ENCODE measurements around the gene KLHL3. TPM values are rescaled to one million over a fixed set of nuclear protein-coding genes. Genes with fewer than 3 reads are reported as not detected.

Gene KLHL3
- total and polyA plus RNA-seq, 12 donors: 12.4 to 37.4 (median 23.7) TPM

DNA sequence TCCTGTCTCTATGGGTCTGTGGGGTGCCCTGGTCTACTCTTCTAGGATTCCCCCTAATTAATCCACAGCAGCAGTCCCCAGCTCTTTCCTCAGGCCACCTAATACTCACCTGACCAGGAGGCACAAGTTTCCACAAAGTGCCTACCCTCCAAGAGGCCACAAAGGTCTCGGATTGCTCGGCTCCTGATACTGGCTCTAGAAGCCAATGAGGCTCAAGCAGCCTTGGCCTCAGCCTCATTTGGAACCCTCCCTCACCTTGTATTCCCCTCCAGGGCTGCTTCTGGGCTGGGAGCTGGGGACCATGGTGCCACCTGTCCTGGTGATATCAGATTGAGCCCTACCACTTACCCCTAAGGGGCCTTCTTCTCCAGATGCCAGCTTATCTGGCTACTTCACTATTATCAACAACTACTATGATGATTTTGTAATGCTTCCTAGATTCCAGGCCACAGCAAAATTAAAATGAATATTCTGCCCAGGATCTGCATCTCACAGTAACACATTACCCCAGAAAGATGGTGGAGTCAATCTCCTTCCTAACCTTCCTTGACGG is 133.1 kb downstream of the KLHL3 start:
- intact Hi-C loops (cut with DNase I): loop anchor here in 4 of 10 donors (5.0 to 10.0 kb wide), 4 partner anchors 258 to 288 kb away; no protein-coding TSS in a partner anchor
- Histone ChIP-seq H3K27ac (no peak overlapping the region), H3K27me3 (peaks cover 0 to 55% (median 8%) of the 10 kb centered on the region in 7 donors), H3K36me3 (no peaks in the 10 kb centered on the region), H3K4me1 (no peaks in the 10 kb centered on the region), H3K9me3 (no peaks in the 10 kb centered on the region), H3K4me3 (no peak overlapping the region)
- 93 to 95% methylated on average over 3 of the region's 3 CpGs for WGBS, 2 donors
- ATAC-seq (no peak), DNase-seq (no peak)
- TF ChIP-seq, protein P1, sequence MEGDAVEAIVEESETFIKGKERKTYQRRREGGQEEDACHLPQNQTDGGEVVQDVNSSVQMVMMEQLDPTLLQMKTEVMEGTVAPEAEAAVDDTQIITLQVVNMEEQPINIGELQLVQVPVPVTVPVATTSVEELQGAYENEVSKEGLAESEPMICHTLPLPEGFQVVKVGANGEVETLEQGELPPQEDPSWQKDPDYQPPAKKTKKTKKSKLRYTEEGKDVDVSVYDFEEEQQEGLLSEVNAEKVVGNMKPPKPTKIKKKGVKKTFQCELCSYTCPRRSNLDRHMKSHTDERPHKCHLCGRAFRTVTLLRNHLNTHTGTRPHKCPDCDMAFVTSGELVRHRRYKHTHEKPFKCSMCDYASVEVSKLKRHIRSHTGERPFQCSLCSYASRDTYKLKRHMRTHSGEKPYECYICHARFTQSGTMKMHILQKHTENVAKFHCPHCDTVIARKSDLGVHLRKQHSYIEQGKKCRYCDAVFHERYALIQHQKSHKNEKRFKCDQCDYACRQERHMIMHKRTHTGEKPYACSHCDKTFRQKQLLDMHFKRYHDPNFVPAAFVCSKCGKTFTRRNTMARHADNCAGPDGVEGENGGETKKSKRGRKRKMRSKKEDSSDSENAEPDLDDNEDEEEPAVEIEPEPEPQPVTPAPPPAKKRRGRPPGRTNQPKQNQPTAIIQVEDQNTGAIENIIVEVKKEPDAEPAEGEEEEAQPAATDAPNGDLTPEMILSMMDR (IDR thresholded peaks at IDR 0.05): no peak

DNA sequence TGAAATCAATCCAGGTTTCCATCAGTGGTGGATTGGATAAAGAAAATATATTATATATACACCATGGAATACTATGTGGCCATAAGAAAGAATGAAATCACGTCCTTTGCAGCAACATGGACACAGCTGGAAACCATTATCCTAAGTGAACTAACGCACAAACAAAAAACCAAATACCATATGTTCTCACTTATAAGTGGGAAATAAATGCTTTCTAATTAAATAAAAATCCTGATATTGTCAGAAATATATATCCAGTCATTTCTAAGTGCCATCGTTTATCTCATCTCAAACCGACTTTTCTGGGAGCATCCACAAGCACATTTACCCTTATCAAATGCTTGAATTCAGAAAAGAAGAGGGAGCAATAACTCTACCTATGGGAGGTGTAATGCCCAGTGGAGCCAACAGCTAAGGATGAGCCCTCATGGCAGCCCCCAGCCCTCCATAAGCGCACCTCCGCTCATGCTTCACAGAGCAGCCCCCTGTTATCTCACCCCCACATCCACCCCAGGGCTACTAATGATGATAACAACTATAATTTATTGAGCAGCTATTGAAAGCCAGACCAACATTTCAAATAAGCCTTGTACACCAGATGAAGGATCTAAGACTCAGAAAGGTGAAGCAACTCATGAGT is 135.0 kb downstream of the KLHL3 start:
- ATAC-seq (no peak), DNase-seq (no peak)
- intact Hi-C loops (cut with DNase I): loop anchor here in 4 of 10 donors (5.0 to 10.0 kb wide), 4 partner anchors 256 to 286 kb away; no protein-coding TSS in a partner anchor
- no peak overlapping the region for H3K4me3 ChIP-seq
- 87 to 90% methylated on average over 6 of the region's 6 CpGs for WGBS, 2 donors
- H3K9me3 ChIP-seq: no peaks in the 10 kb centered on the region
- TF ChIP-seq, protein P1 (IDR thresholded peaks at IDR 0.05): no peak
- H3K27ac ChIP-seq: no peak overlapping the region
- no peaks in the 10 kb centered on the region for H3K36me3 ChIP-seq
- peaks cover 0 to 37% (median 8%) of the 10 kb centered on the region in 7 donors for H3K27me3 ChIP-seq
- H3K4me1 ChIP-seq: no peaks in the 10 kb centered on the region

DNA sequence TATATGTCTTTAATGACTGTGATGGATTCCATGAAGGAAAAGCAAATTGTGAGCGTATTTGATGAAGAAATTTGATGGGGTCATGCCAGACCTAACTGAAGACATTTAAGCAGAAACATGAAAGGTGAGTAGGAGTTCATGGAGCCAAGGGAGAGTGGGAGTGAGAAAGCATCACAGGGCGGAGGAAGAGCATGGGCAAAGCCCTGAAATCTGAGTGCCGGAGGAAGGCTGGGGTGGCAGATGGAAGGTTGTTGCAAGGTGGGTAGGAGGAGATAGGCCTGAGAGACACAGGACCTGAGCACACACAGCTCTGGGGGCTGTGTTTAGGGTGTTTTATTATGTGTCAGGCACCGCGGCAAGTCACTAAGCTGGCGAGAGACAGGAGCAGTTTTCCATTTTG is 136.4 kb downstream of the KLHL3 start:
- TF ChIP-seq, protein P1 (IDR thresholded peaks at IDR 0.05): no peak
- no peak for DNase-seq
- no peaks in the 10 kb centered on the region for H3K9me3 ChIP-seq
- ATAC-seq: no peak
- H3K27ac ChIP-seq: no peak overlapping the region
- no peaks in the 10 kb centered on the region for H3K4me1 ChIP-seq
- H3K4me3 ChIP-seq: no peak overlapping the region
- peaks cover 0 to 38% (median 8%) of the 10 kb centered on the region in 7 donors for H3K27me3 ChIP-seq
- 81 to 88% methylated on average over 6 of the region's 6 CpGs for WGBS, 2 donors
- intact Hi-C loops (cut with DNase I): no loop called here
- no peaks in the 10 kb centered on the region for H3K36me3 ChIP-seq

DNA sequence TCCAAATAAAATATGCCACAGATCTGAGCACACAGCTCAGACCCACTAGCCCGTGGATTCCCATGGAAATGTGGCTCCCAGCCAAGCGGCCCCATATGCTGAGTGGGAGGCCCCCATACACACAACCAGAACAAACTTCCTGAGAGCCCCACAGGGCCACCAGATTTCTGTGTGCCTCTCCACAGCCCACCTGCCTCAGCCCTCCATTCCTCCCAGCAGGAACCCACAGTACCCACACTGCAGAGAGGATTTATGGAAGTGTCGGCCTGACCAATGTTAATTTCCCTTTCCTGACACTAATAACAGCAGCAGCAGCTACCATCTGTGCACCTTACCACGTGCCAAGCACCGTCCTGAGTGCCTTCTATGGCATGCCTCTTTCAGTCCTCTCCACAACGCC is 137.5 kb downstream of the KLHL3 start:
- no peak overlapping the region for H3K27ac ChIP-seq
- 61 to 67% methylated on average over 6 of the region's 6 CpGs for WGBS, 2 donors
- intact Hi-C loops (cut with DNase I): no loop called here
- H3K27me3 ChIP-seq: peaks cover 0 to 42% (median 8%) of the 10 kb centered on the region in 7 donors
- no peaks in the 10 kb centered on the region for H3K36me3 ChIP-seq
- ATAC-seq (no peak), DNase-seq (no peak)
- no peak overlapping the region for H3K4me3 ChIP-seq
- TF ChIP-seq, protein P1 (IDR thresholded peaks at IDR 0.05): no peak
- no peaks in the 10 kb centered on the region for H3K9me3 ChIP-seq
- H3K4me1 ChIP-seq: no peaks in the 10 kb centered on the region

Measured in heart right ventricle (tissue), 16 donors.